ENCODE results near the gene ZNF831. TPM values are rescaled to one million over a fixed set of nuclear protein-coding genes. Genes with fewer than 3 reads are reported as not detected.

The ZNF831 gene
- total RNA-seq, 3 donors from 2014 or later (not counting 1 experiment from before 2014, with no cell fraction given) = 24.8 to 42.0 (median 40.2) TPM

DNA sequence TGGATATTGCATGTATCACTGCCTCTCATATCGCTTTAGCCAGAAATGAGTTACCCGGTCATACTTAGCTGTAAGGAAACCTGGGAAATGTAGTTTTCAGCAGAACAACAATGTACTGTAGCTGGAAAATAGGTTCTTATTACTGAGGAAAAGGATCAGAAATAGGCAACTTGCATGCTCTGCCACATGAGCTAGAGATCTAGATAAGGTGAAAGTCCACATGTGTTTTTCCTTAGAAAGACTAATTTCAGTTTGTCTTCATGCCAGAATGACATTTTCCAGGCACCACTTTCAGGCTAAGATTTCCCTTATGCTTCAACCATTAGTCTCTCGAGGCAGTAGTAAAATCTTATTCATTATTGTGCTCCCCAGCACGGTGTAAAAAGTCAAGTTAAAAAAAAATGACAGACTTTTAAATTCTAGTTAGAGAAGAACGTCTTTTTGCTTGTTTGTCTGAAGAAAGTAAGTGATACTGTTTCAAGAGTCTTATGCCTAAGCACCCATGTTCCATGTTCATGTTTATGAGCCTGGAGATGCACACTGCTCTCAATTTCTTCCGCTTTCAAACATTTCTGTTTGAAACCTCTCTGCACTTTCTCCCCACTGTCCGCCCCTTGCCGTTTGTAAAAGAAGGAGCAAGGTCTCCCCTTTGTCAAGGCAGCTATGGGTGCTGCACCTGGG is 67.6 kb downstream of the ZNF831 start:
- TF ChIP-seq, protein P1, sequence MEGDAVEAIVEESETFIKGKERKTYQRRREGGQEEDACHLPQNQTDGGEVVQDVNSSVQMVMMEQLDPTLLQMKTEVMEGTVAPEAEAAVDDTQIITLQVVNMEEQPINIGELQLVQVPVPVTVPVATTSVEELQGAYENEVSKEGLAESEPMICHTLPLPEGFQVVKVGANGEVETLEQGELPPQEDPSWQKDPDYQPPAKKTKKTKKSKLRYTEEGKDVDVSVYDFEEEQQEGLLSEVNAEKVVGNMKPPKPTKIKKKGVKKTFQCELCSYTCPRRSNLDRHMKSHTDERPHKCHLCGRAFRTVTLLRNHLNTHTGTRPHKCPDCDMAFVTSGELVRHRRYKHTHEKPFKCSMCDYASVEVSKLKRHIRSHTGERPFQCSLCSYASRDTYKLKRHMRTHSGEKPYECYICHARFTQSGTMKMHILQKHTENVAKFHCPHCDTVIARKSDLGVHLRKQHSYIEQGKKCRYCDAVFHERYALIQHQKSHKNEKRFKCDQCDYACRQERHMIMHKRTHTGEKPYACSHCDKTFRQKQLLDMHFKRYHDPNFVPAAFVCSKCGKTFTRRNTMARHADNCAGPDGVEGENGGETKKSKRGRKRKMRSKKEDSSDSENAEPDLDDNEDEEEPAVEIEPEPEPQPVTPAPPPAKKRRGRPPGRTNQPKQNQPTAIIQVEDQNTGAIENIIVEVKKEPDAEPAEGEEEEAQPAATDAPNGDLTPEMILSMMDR (IDR thresholded peaks at IDR 0.05) = no peak
- Mint-ChIP-seq H3K4me3 (no peak overlapping the region), H3K4me1 (peaks cover 4 to 14% of the 10 kb centered on the region in 2 donors), H3K27ac (no peak overlapping the region), H3K9me3 (no peaks in the 10 kb centered on the region), H3K36me3 (peaks cover 9% of the 10 kb centered on the region), H3K27me3 (ENCODE audit: low read depth in 2 of 2) (no peaks in the 10 kb centered on the region)
- Histone ChIP-seq H3K9me3 (ENCODE audit: control insufficient read depth, insufficient read depth, low read length) (no peaks in the 10 kb centered on the region), H3K4me1 (ENCODE audit: control insufficient read depth, insufficient read depth, low read length) (no peaks in the 10 kb centered on the region), H3K27me3 (ENCODE audit: control insufficient read depth, insufficient read depth, low read length) (no peaks in the 10 kb centered on the region), H3K4me3 (ENCODE audit: low read length) (no peak overlapping the region), H3K27ac (ENCODE audit: low read length) (no peak overlapping the region), H3K36me3 (ENCODE audit: control insufficient read depth, insufficient read depth, low read length) (peaks cover 56% of the 10 kb centered on the region)
- DNase-seq (no peak), ATAC-seq (no peak)
- intact Hi-C loops (cut with micrococcal nuclease) = no loop called here
- WGBS (ENCODE audit: insufficient coverage) = 82% methylated on average over 7 of the region's 8 CpGs

DNA sequence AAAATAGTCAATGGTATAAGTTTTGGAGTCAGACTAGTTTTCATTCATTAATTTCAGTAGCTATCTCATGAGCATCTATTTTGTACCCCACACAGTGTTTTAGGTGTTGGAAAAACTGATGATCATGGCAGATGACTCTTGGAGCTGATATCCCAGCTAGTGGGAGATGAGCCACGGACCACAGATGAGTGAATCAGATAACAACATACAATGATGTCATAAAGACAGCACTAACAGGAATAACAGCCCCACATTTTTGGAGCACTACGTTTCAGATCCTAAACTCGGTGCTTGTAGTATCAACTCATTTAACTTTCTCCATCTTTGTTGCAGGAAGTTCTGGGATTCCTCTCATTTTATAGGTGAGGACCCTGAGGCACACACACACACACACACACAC is 69.0 kb downstream of the ZNF831 start:
- H3K4me1 Mint-ChIP-seq = peaks cover 11 to 21% of the 10 kb centered on the region in 2 donors
- intact Hi-C loops (cut with micrococcal nuclease) = no loop called here
- no peaks in the 10 kb centered on the region for H3K27me3 ChIP-seq (ENCODE audit: control insufficient read depth, insufficient read depth, low read length)
- DNase-seq (no peak), ATAC-seq (no peak)
- peaks cover 60% of the 10 kb centered on the region for H3K36me3 ChIP-seq (ENCODE audit: control insufficient read depth, insufficient read depth, low read length)
- no peaks in the 10 kb centered on the region for H3K4me1 ChIP-seq (ENCODE audit: control insufficient read depth, insufficient read depth, low read length)
- no peaks in the 10 kb centered on the region for H3K9me3 ChIP-seq (ENCODE audit: control insufficient read depth, insufficient read depth, low read length)
- H3K4me3 ChIP-seq (ENCODE audit: low read length) = no peak overlapping the region
- H3K27ac Mint-ChIP-seq = no peak overlapping the region
- H3K9me3 Mint-ChIP-seq = no peaks in the 10 kb centered on the region
- no peaks in the 10 kb centered on the region for H3K27me3 Mint-ChIP-seq (ENCODE audit: low read depth in 2 of 2)
- peaks cover 9% of the 10 kb centered on the region for H3K36me3 Mint-ChIP-seq
- TF ChIP-seq, protein P1 (IDR thresholded peaks at IDR 0.05) = no peak
- no peak overlapping the region for H3K4me3 Mint-ChIP-seq
- whole genome bisulfite sequencing (ENCODE audit: insufficient coverage) = 95% methylated on average over 3 of the region's 3 CpGs
- H3K27ac ChIP-seq (ENCODE audit: low read length) = no peak overlapping the region

DNA sequence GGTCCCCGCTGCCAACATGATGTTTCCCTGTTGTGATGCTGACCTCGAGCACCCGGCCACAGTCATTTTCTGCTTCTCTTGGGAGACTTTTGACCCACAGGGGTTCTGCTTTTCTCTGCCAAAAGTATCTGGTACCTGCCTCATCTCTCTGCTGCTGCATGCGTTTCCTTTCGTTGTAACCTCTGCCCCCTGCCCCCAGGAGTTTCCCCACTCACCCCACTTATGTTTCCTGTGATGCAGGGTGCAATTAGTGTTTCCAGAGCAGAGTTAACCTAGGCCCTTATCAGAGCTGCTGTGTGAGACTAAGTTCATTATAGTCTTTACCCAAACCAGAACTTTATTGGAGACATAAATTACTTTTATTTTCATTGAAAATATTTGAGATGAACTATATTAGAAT is 71.6 kb downstream of the ZNF831 start:
- no peaks in the 10 kb centered on the region for H3K4me1 ChIP-seq (ENCODE audit: control insufficient read depth, insufficient read depth, low read length)
- no peaks in the 10 kb centered on the region for H3K27me3 ChIP-seq (ENCODE audit: control insufficient read depth, insufficient read depth, low read length)
- no peak overlapping the region for H3K4me3 ChIP-seq (ENCODE audit: low read length)
- Mint-ChIP-seq H3K36me3 (peaks cover 4% of the 10 kb centered on the region), H3K4me1 (peaks cover 17 to 21% of the 10 kb centered on the region in 2 donors), H3K27me3 (ENCODE audit: low read depth in 2 of 2) (no peaks in the 10 kb centered on the region), H3K4me3 (no peak overlapping the region), H3K9me3 (no peaks in the 10 kb centered on the region), H3K27ac (peak overlapping the region in 1 of 2 donors; percentile 54)
- no peak for DNase-seq
- intact Hi-C loops (cut with micrococcal nuclease) = no loop called here
- H3K9me3 ChIP-seq (ENCODE audit: control insufficient read depth, insufficient read depth, low read length) = no peaks in the 10 kb centered on the region
- TF ChIP-seq, protein P1 (IDR thresholded peaks at IDR 0.05) = no peak
- 88% methylated on average over 5 of the region's 5 CpGs for WGBS (ENCODE audit: insufficient coverage)
- ATAC-seq = no peak
- no peak overlapping the region for H3K27ac ChIP-seq (ENCODE audit: low read length)
- H3K36me3 ChIP-seq (ENCODE audit: control insufficient read depth, insufficient read depth, low read length) = peaks cover 71% of the 10 kb centered on the region

DNA sequence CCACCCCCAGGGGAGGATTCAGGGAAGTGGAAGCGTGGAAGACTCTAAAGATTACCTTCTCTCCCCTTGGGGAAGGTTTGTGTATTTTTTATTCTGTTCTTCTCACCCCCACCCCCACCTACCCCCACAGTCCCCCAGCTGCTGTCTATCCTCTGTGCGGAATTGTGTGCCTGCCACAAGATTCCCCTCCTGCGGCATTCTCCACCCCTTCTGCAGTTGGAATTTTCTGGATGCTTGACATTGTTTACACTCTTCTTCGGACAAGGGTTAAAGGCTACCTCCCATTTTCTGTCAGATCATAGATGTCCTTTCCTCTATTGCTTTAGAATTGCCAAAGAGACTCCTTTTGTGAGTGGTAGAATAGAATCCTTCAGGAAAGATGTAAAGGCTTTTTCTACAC is 76.4 kb downstream of the ZNF831 start:
- Histone ChIP-seq H3K4me1 (ENCODE audit: control insufficient read depth, insufficient read depth, low read length) (peaks cover 6% of the 10 kb centered on the region), H3K9me3 (ENCODE audit: control insufficient read depth, insufficient read depth, low read length) (no peaks in the 10 kb centered on the region), H3K27ac (ENCODE audit: low read length) (no peak overlapping the region), H3K4me3 (ENCODE audit: low read length) (no peak overlapping the region), H3K36me3 (ENCODE audit: control insufficient read depth, insufficient read depth, low read length) (peaks cover 69% of the 10 kb centered on the region), H3K27me3 (ENCODE audit: control insufficient read depth, insufficient read depth, low read length) (no peaks in the 10 kb centered on the region)
- peaks cover 31 to 45% of the 10 kb centered on the region in 2 donors for H3K4me1 Mint-ChIP-seq
- ATAC-seq (no peak), DNase-seq (no peak)
- H3K27me3 Mint-ChIP-seq (ENCODE audit: low read depth in 2 of 2) = no peaks in the 10 kb centered on the region
- H3K36me3 Mint-ChIP-seq = peaks cover 21% of the 10 kb centered on the region
- no peak overlapping the region for H3K4me3 Mint-ChIP-seq
- TF ChIP-seq, protein P1 (IDR thresholded peaks at IDR 0.05) = no peak
- 100% methylated on average over 3 of the region's 4 CpGs for WGBS (ENCODE audit: insufficient coverage)
- no peaks in the 10 kb centered on the region for H3K9me3 Mint-ChIP-seq
- no peak overlapping the region for H3K27ac Mint-ChIP-seq
- intact Hi-C loops (cut with micrococcal nuclease) = no loop called here

Measured in natural killer cell (primary cell).